Measurements from ENCODE around the gene RRAS2. TPM values are rescaled to one million over a fixed set of nuclear protein-coding genes. Genes with fewer than 3 reads are reported as not detected.

The RRAS2 gene
- total RNA-seq, 1 donor from 2014 or later = 150 TPM

GRCh38 chr11:14245444-14245843, 113.5 kb downstream of the RRAS2 start:
- Mint-ChIP-seq H3K4me1 (ENCODE audit: low read depth, unreplicated experiment) (no peaks in the 10 kb centered on the region), H3K4me3 (ENCODE audit: unreplicated experiment) (no peak overlapping the region), H3K36me3 (ENCODE audit: low read depth, unreplicated experiment) (peaks cover 3% of the 10 kb centered on the region), H3K9me3 (ENCODE audit: unreplicated experiment) (peaks cover 7% of the 10 kb centered on the region), H3K27me3 (ENCODE audit: low read depth, unreplicated experiment) (peaks cover 41% of the 10 kb centered on the region), H3K27ac (ENCODE audit: unreplicated experiment) (no peak overlapping the region)
- Histone ChIP-seq H3K4me3 (ENCODE audit: insufficient read depth, low read depth, low read length) (no peak overlapping the region), H3K4me1 (ENCODE audit: insufficient read depth, low read length) (no peaks in the 10 kb centered on the region), H4K20me1 (ENCODE audit: insufficient read depth, low read length) (no peaks in the 10 kb centered on the region), H2AFZ (ENCODE audit: low read depth, low read length) (no peak overlapping the region), H3K27me3 (ENCODE audit: insufficient read depth, low read length) (peaks cover 27% of the 10 kb centered on the region), H3K4me2 (ENCODE audit: low read length) (no peak overlapping the region), H3K79me2 (ENCODE audit: insufficient read depth, low read length) (no peaks in the 10 kb centered on the region), H3K36me3 (ENCODE audit: insufficient read depth, low read length) (no peaks in the 10 kb centered on the region), H3K27ac (ENCODE audit: low read depth, low read length) (no peak overlapping the region), H3K9me3 (ENCODE audit: insufficient read depth, low read depth, low read length) (no peaks in the 10 kb centered on the region), H3K9ac (ENCODE audit: low read length) (no peak overlapping the region)
- TF ChIP-seq, protein P1, sequence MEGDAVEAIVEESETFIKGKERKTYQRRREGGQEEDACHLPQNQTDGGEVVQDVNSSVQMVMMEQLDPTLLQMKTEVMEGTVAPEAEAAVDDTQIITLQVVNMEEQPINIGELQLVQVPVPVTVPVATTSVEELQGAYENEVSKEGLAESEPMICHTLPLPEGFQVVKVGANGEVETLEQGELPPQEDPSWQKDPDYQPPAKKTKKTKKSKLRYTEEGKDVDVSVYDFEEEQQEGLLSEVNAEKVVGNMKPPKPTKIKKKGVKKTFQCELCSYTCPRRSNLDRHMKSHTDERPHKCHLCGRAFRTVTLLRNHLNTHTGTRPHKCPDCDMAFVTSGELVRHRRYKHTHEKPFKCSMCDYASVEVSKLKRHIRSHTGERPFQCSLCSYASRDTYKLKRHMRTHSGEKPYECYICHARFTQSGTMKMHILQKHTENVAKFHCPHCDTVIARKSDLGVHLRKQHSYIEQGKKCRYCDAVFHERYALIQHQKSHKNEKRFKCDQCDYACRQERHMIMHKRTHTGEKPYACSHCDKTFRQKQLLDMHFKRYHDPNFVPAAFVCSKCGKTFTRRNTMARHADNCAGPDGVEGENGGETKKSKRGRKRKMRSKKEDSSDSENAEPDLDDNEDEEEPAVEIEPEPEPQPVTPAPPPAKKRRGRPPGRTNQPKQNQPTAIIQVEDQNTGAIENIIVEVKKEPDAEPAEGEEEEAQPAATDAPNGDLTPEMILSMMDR (IDR thresholded peaks at IDR 0.05; ENCODE audit: insufficient read depth, low read depth, low read length) = no peak
- no peak for TF ChIP-seq EZH2 (IDR thresholded peaks at IDR 0.05; ENCODE audit: insufficient read depth, low read length)
- DNase-seq (ENCODE audit: low read depth) (no peak), FAIRE-seq (no peak)

DNA sequence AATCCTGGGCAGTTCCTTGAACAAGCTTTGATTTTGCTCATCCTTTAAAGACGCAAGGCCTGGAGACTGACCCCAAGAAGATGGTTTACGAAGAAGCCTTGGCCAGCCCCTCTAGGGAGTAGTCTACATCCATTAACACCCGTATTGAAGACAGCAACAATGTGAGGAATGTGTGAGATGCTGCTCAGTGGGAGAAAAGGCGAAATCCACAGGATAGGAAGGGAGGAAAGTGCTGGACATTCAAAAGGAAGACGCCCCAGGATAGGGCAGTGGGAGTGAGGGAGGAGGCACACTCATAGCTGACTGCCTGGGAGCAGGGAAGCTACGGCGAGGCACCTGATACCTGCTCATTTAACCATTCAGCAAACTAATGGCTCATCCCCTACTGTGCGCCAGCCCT, 114.1 kb downstream of the RRAS2 start:
- peaks cover 3% of the 10 kb centered on the region for H3K36me3 Mint-ChIP-seq (ENCODE audit: low read depth, unreplicated experiment)
- H3K27ac Mint-ChIP-seq (ENCODE audit: unreplicated experiment) = no peak overlapping the region
- TF ChIP-seq, protein P1 (IDR thresholded peaks at IDR 0.05; ENCODE audit: insufficient read depth, low read depth, low read length) = no peak
- no peak for TF ChIP-seq EZH2 (IDR thresholded peaks at IDR 0.05; ENCODE audit: insufficient read depth, low read length)
- H3K4me1 Mint-ChIP-seq (ENCODE audit: low read depth, unreplicated experiment) = no peaks in the 10 kb centered on the region
- FAIRE-seq (no peak), DNase-seq (ENCODE audit: low read depth) (no peak)
- peaks cover 27% of the 10 kb centered on the region for H3K27me3 ChIP-seq (ENCODE audit: insufficient read depth, low read length)
- no peaks in the 10 kb centered on the region for H3K36me3 ChIP-seq (ENCODE audit: insufficient read depth, low read length)
- H3K4me1 ChIP-seq (ENCODE audit: insufficient read depth, low read length) = no peaks in the 10 kb centered on the region
- H3K4me2 ChIP-seq (ENCODE audit: low read length) = no peak overlapping the region
- H3K79me2 ChIP-seq (ENCODE audit: insufficient read depth, low read length) = no peaks in the 10 kb centered on the region
- H3K4me3 ChIP-seq (ENCODE audit: insufficient read depth, low read depth, low read length) = no peak overlapping the region
- no peaks in the 10 kb centered on the region for H3K9me3 ChIP-seq (ENCODE audit: insufficient read depth, low read depth, low read length)
- no peak overlapping the region for H3K9ac ChIP-seq (ENCODE audit: low read length)
- H4K20me1 ChIP-seq (ENCODE audit: insufficient read depth, low read length) = no peaks in the 10 kb centered on the region
- H3K27ac ChIP-seq (ENCODE audit: low read depth, low read length) = no peak overlapping the region
- H3K4me3 Mint-ChIP-seq (ENCODE audit: unreplicated experiment) = no peak overlapping the region
- H3K9me3 Mint-ChIP-seq (ENCODE audit: unreplicated experiment) = peaks cover 7% of the 10 kb centered on the region
- peaks cover 41% of the 10 kb centered on the region for H3K27me3 Mint-ChIP-seq (ENCODE audit: low read depth, unreplicated experiment)
- no peak overlapping the region for H2AFZ ChIP-seq (ENCODE audit: low read depth, low read length)

DNA sequence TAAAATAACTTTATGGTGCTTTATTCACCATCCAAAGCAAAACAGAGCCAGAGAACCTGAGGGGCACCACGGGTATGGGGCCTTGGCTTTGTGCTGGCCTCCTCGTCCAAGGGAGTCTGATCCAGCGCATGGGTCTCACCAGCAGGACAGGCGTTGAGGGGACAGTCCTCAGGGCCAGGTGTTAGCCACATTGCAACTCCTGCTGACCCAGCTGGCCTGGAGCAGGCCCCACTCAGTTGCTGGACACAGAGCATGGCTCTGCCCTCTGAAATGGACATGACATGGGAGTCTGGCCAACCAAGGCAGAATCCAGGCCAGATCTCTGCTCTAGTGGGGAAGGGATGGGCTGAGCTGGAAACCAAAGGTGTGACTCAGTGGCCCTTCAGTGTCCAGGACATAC, 116.2 kb downstream of the RRAS2 start:
- H3K9me3 ChIP-seq (ENCODE audit: insufficient read depth, low read depth, low read length) = no peaks in the 10 kb centered on the region
- no peak overlapping the region for H3K4me3 ChIP-seq (ENCODE audit: insufficient read depth, low read depth, low read length)
- H3K27ac ChIP-seq (ENCODE audit: low read depth, low read length) = no peak overlapping the region
- peaks cover 14% of the 10 kb centered on the region for H3K27me3 ChIP-seq (ENCODE audit: insufficient read depth, low read length)
- no peaks in the 10 kb centered on the region for H3K4me1 ChIP-seq (ENCODE audit: insufficient read depth, low read length)
- H3K36me3 ChIP-seq (ENCODE audit: insufficient read depth, low read length) = no peaks in the 10 kb centered on the region
- FAIRE-seq (no peak), DNase-seq (ENCODE audit: low read depth) (no peak)
- no peaks in the 10 kb centered on the region for H4K20me1 ChIP-seq (ENCODE audit: insufficient read depth, low read length)
- Mint-ChIP-seq H3K9me3 (ENCODE audit: unreplicated experiment) (peaks cover 7% of the 10 kb centered on the region), H3K36me3 (ENCODE audit: low read depth, unreplicated experiment) (peaks cover 3% of the 10 kb centered on the region), H3K27ac (ENCODE audit: unreplicated experiment) (no peak overlapping the region), H3K27me3 (ENCODE audit: low read depth, unreplicated experiment) (peaks cover 44% of the 10 kb centered on the region), H3K4me1 (ENCODE audit: low read depth, unreplicated experiment) (no peaks in the 10 kb centered on the region), H3K4me3 (ENCODE audit: unreplicated experiment) (no peak overlapping the region)
- no peak overlapping the region for H3K9ac ChIP-seq (ENCODE audit: low read length)
- no peaks in the 10 kb centered on the region for H3K79me2 ChIP-seq (ENCODE audit: insufficient read depth, low read length)
- TF ChIP-seq, protein P1 (IDR thresholded peaks at IDR 0.05; ENCODE audit: insufficient read depth, low read depth, low read length) = no peak
- no peak for TF ChIP-seq EZH2 (IDR thresholded peaks at IDR 0.05; ENCODE audit: insufficient read depth, low read length)
- H3K4me2 ChIP-seq (ENCODE audit: low read length) = no peak overlapping the region
- no peak overlapping the region for H2AFZ ChIP-seq (ENCODE audit: low read depth, low read length)

Measured in astrocyte (in vitro differentiated cells and primary cell).